Spleen (tissue), 11 donors: ENCODE data around the gene SAE1. TPM values are rescaled to one million over a fixed set of nuclear protein-coding genes. Genes with fewer than 3 reads are reported as not detected.

Experiments
- DNase-seq: peaks from one replicate; pipeline ENCODE4 v3.0.0-alpha.2; 2020
- H3K27ac ChIP-seq, 8 donors: fragments of 200-600 bp; sonication (generic) in 7 of 8; 1 replicate in 4 of 8; 2 replicates in 4 of 8; pipeline versions ENCODE4 v1.5.0 to v1.8.0; 2016 to 2021; ENCODE audit warnings: inconsistent platforms in 4 of 8, mild to moderate bottlenecking in 4 of 8, moderate library complexity in 1 of 8
- H3K27me3 ChIP-seq, 7 donors: fragments of 200-600 bp; sonication (generic) in 6 of 7; replicated peaks in 1 of 7; 1 replicate in 4 of 7; 2 replicates in 3 of 7; pipeline versions ENCODE4 v1.5.0 to v1.8.0; 2016 to 2021; ENCODE audit warnings: inconsistent platforms in 3 of 7, mild to moderate bottlenecking in 1 of 7
- H3K36me3 ChIP-seq, 6 donors: fragments of 200-600 bp; sonication (generic) in 5 of 6; 1 replicate in 4 of 6; 2 replicates in 2 of 6; pipeline versions ENCODE4 v1.5.0 to v1.8.0; 2016 to 2021; ENCODE audit warnings: inconsistent platforms in 2 of 6
- H3K4me1 ChIP-seq, 6 donors: fragments of 200-600 bp; sonication (generic) in 5 of 6; 1 replicate in 3 of 6; 2 replicates in 3 of 6; pipeline versions ENCODE4 v1.5.0 to v1.8.0; 2016 to 2021; ENCODE audit warnings: inconsistent platforms in 3 of 6
- H3K4me3 ChIP-seq, 8 donors: fragments of 200-600 bp; sonication (generic) in 7 of 8; 1 replicate in 4 of 8; 2 replicates in 4 of 8; pipeline versions ENCODE4 v1.5.0 to v1.8.0; 2016 to 2021; ENCODE audit warnings: inconsistent platforms in 4 of 8, mild to moderate bottlenecking in 4 of 8, moderate library complexity in 2 of 8
- H3K9me3 ChIP-seq, 8 donors: fragments of 200-600 bp; sonication (generic) in 7 of 8; 1 replicate in 4 of 8; 2 replicates in 4 of 8; pipeline versions ENCODE4 v1.5.0 to v1.8.0; 2016 to 2021; ENCODE audit warnings: inconsistent platforms in 4 of 8
- CTCF ChIP-seq, 11 experiments: fragments of 200-600 bp in 7 of 11; fragments of 450-650 bp in 4 of 11; sonication (generic) in 4 of 11; IDR thresholded peaks in 8 of 11; conservative IDR thresholded peaks in 3 of 11; 1 replicate in 7 of 11; 2 replicates in 4 of 11; pipeline versions ENCODE4 v1.4.0 to v1.8.0; 2016 to 2021; ENCODE audit warnings: antibody characterized with exemption in 11 of 11, inconsistent platforms in 4 of 11, mild to moderate bottlenecking in 1 of 11
- POLR2A ChIP-seq, 3 donors: fragments of 450-650 bp; IDR thresholded peaks; one replicate each; pipeline ENCODE4 v1.5.1; 2017; ENCODE audit warnings: antibody characterized with exemption in 3 of 3, mild to moderate bottlenecking in 1 of 3
- POLR2AphosphoS5 ChIP-seq, 3 donors: sonication (generic); formaldehyde crosslinking; IDR thresholded peaks; one replicate each; pipeline ENCODE4 v1.5.1; 2017; ENCODE audit warnings: antibody characterized with exemption in 3 of 3
- WGBS, 5 donors: extraction: QIAGEN DNeasy Blood & Tissue Kit in 3 of 5; methylation state at CpG; one replicate each; pipeline versions ENCODE4 v1.1.5 to v1.1.7; 2013 to 2018; 5-methylcytosine and 5-hydroxymethylcytosine counted together
- intact Hi-C: fragments of 100-400 bp; cut with DNase I; formaldehyde crosslinking; loops from one replicate; pipeline ENCODE4 v1.15.0; 2023; ENCODE audit warnings: low total_unique reads
- polyA plus RNA-seq, 3 donors: library from polyadenylated mRNA; stranded (reverse); fragments of 200-250 nt; gene quantifications; one replicate each; pipeline ENCODE4 v1.2.1, GENCODE V29; 2013
- total RNA-seq, 7 donors: library from RNA; depleted of rRNA in 3 of 7; stranded (reverse); fragments of >200 nt in 3 of 7; fragmentation: NEBNext Ultra II Directional in 4 of 7; extraction: Animal tissue kit (Norgen Biotek cat#: 25700) in 4 of 7; gene quantifications; one replicate each; pipeline versions ENCODE4 v1.1.0 to v1.2.1, GENCODE V29; 2016 to 2021
- donor health status: healthy with polysubstance abuse.
- donor health status: DM: no; HTN: no; CAD: no; lungs with moderate emphysema.
- donor health status: DM: no; HTN: no; CAD: no.
- donor health status: Bipolar disorder and iron deficiency.
- donor health status: healthy.
- donor health status: DM: no; HTN: no; CAD: no.
- donor health status: DM: yes; HTN: yes; CAD: no.

Gene SAE1
- total and polyA plus RNA-seq, 10 donors = 28.1 to 72.4 (median 55.9) TPM

GRCh38 chr19:47215581-47215980, 84.9 kb downstream of the SAE1 start:
- H3K4me3 ChIP-seq = no peak overlapping the region
- no peak for DNase-seq
- TF ChIP-seq CTCF (IDR thresholded peaks at IDR 0.05 in 8 of 11, conservative IDR thresholded peaks at IDR 0.05 in 3 of 11) = no peak
- TF ChIP-seq POLR2AphosphoS5 (IDR thresholded peaks at IDR 0.05) = no peak
- TF ChIP-seq POLR2A (IDR thresholded peaks at IDR 0.05) = no peak
- H3K27me3 ChIP-seq = no peaks in the 10 kb centered on the region
- H3K36me3 ChIP-seq = peaks cover 0 to 8% (median 3%) of the 10 kb centered on the region in 6 donors
- H3K27ac ChIP-seq = no peak overlapping the region
- intact Hi-C loops = no loop called here
- 84 to 98% (median 95%) methylated on average over 5 of the region's 5 CpGs for WGBS, 5 donors
- no peaks in the 10 kb centered on the region for H3K9me3 ChIP-seq
- peaks cover 4 to 12% (median 8%) of the 10 kb centered on the region in 6 donors for H3K4me1 ChIP-seq

- H3K36me3 ChIP-seq = peaks cover 3 to 45% (median 17%) of the 10 kb centered on the region in 6 donors
- H3K9me3 ChIP-seq = no peaks in the 10 kb centered on the region
- H3K4me3 ChIP-seq = no peak overlapping the region
- TF ChIP-seq POLR2A (IDR thresholded peaks at IDR 0.05) (no peak), POLR2AphosphoS5 (IDR thresholded peaks at IDR 0.05) (peak in 1 of 3 donors; percentile 28), CTCF (IDR thresholded peaks at IDR 0.05 in 8 of 11, conservative IDR thresholded peaks at IDR 0.05 in 3 of 11) (no peak)
- intact Hi-C loops = no loop called here
- H3K27me3 ChIP-seq = no peaks in the 10 kb centered on the region
- H3K27ac ChIP-seq = no peak overlapping the region
- peaks cover 0 to 14% (median 12%) of the 10 kb centered on the region in 6 donors for H3K4me1 ChIP-seq
- no peak for DNase-seq
- 88 to 96% (median 92%) methylated on average over 10 to 33 of the region's 33 CpGs for WGBS, 5 donors
These were observed 90.6 kb downstream of the SAE1 start for GRCh38 chr19:47221080-47221841.

- no peak overlapping the region for H3K4me3 ChIP-seq
- H3K4me1 ChIP-seq = peaks cover 2 to 20% (median 18%) of the 10 kb centered on the region in 6 donors
- no peak for DNase-seq
- no peak overlapping the region for H3K27ac ChIP-seq
- H3K9me3 ChIP-seq = no peaks in the 10 kb centered on the region
- no peaks in the 10 kb centered on the region for H3K27me3 ChIP-seq
- no peak for TF ChIP-seq CTCF (IDR thresholded peaks at IDR 0.05 in 8 of 11, conservative IDR thresholded peaks at IDR 0.05 in 3 of 11)
- TF ChIP-seq POLR2AphosphoS5 (IDR thresholded peaks at IDR 0.05) = no peak
- TF ChIP-seq POLR2A (IDR thresholded peaks at IDR 0.05) = no peak
- peaks cover 3 to 45% (median 17%) of the 10 kb centered on the region in 6 donors for H3K36me3 ChIP-seq
- intact Hi-C loops = no loop called here
- WGBS, 5 donors = 93 to 96% (median 94%) methylated on average over 7 to 11 of the region's 11 CpGs
These were observed 91.3 kb downstream of the SAE1 start for GRCh38 chr19:47221890-47222289.

- Histone ChIP-seq H3K27ac (peak overlapping the region; percentile 91 to 99 (median 98)), H3K9me3 (no peaks in the 10 kb centered on the region), H3K4me1 (peaks cover 17 to 58% (median 49%) of the 10 kb centered on the region in 6 donors), H3K4me3 (peak overlapping the region; percentile 23 to 99 (median 70)), H3K27me3 (peaks cover 0 to 14% (median 0%) of the 10 kb centered on the region in 7 donors), H3K36me3 (peaks cover 3 to 34% (median 12%) of the 10 kb centered on the region in 6 donors)
- intact Hi-C loops = no loop called here
- TF ChIP-seq POLR2AphosphoS5 (IDR thresholded peaks at IDR 0.05) (peak; percentile 99 to 100 (median 100)), POLR2A (IDR thresholded peaks at IDR 0.05) (peak; percentile 97 to 100 (median 100)), CTCF (IDR thresholded peaks at IDR 0.05 in 8 of 11, conservative IDR thresholded peaks at IDR 0.05 in 3 of 11) (peak in 8 of 11 experiments; percentile 14 to 80 (median 68))
- DNase-seq = peak; percentile 96
- WGBS, 5 donors = 3 to 5% (median 3%) methylated on average over 25 to 59 of the region's 59 CpGs
These were observed 95.3 kb downstream of the SAE1 start for GRCh38 chr19:47225746-47226425.
